ENCODE data around the gene VPS39. TPM values are rescaled to one million over a fixed set of nuclear protein-coding genes. Genes with fewer than 3 reads are reported as not detected.

Gene VPS39
- total RNA-seq, 1 donor from 2014 or later: 62.5 TPM

DNA sequence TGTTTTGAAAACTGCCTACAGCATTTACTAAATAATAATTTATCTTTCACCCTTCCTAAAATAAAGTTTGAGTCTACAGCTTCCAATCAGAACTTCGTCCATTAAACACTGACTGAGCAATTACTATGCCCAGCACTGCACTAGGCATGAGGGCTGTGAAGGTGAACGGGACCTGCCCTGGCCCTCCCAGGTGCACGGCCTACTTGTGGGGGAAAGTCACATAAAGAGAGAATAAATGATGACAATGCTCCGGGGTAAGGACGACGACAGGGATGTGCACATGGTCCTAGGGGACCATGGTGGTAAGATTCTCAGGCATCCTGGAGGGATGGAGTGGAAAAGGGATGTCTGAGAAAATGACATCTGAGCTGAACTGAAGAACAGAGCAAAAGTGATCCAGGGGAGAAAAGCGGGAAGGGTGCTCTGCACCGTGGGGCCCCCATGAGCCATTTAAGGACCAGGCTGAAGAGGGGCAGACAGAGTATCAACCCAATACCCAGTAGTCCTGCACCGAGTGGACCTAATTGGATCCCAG, 63.2 kb downstream of the VPS39 start:
- DNase-seq (ENCODE audit: low read depth): no peak

- DNase-seq (ENCODE audit: low read depth): no peak
Measured at GRCh38 chr15:42143866-42144625, 64.1 kb downstream of the VPS39 start.

DNA sequence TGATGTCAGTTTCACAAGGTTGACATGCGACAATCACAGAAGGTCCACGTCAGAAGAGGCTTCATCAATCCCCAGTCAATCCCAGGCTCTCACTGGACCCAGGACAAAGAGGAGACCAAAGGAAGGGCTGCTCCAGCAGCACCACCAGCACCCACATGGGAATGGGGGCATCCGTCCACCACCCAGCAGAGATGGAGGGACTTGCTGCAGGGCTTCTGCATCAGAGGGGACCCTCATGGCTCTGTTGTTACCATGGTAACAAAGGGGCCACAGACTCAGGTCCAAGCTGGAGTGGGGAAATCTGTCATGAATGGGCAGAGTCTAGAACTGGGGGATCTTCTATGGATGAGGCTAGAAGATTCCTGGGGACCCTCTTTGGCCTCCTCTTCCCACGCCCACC, 64.7 kb downstream of the VPS39 start:
- DNase-seq (ENCODE audit: low read depth): no peak

- DNase-seq (ENCODE audit: low read depth): no peak
Measured at GRCh38 chr15:42141795-42142667, 66.1 kb downstream of the VPS39 start.

DNA sequence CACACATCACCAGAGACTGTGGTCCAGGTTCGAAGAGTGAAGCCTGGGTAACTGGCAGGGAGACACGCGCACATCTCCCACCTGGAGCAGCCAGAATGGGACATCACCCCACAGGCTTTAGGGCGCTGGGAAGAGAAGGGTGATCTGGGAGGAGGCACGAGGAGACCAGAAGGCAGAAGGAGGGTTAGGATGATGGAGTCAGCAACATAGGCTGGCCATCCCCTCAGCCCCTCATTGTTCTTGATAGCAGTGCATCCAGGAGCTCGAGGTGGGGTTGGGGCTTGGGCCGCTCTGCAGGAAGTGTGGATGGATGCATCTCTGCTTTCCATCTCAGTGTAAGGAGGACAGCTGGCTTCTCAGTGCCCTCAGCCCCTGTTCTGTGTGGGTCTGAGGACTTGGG, 66.9 kb downstream of the VPS39 start:
- DNase-seq (ENCODE audit: low read depth): no peak

DNA sequence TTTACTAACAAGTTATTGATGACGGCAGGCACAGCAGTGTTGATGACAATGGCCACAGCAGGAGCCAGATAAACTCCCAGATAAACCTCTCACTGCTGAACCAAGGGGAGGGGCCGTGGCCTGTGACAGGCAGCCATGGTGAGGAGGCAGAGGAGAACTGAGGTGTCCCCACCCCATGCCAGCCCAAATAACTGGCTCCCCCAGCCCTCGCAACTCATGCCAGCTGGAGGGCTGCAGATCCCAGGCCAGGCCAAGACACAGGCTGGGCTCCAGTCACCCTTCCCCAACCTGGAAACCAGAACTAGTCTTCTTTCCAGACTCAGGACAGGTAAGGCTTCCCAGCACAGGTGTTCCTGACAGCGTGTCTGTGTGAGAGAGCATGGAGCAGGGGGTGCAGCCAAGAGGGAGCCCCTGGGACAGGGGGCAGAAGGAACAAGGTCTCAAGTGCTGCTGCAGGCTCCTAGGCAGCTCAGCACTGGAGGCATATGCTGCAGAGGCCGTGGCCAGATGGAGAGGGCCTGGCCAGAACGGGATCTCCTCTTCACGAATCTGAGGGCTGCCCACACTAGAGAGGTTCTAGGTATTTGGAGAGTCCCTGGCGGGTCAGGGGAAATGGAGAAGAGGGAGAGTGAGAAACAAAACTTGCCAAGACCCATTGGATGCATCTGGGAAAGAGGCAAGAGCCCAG, 67.6 kb downstream of the VPS39 start:
- no peak for DNase-seq (ENCODE audit: low read depth)

DNA sequence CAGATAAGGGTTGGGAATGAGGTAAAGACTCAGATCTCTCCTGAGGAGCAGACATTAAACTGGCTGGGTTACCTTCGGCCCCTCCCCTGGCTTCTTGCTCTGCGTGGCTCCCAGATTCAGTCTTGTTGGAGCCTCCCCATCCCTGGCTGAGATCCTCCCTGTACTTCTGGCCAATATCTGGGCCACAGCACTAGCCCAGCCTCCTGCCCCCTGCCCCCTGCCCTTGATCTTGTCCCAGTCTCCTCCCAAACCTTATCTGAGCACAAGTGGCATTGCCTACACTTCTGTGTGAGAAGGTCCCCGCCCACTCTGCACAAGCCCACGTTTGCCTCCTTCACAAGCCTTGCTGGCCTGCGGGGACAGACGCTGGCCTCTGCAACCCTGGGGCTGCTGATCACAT, 68.5 kb downstream of the VPS39 start:
- no peak for DNase-seq (ENCODE audit: low read depth)

GRCh38 chr15:42138968-42139386, 69.1 kb downstream of the VPS39 start:
- DNase-seq (ENCODE audit: low read depth): no peak

- DNase-seq (ENCODE audit: low read depth): no peak
Measured at GRCh38 chr15:42138411-42138810, 69.7 kb downstream of the VPS39 start.

GRCh38 chr15:42137461-42138261, 70.4 kb downstream of the VPS39 start:
- peak; percentile 44 for DNase-seq (ENCODE audit: low read depth)

- DNase-seq (ENCODE audit: low read depth): no peak
Measured at GRCh38 chr15:42136513-42136912, 71.6 kb downstream of the VPS39 start.

GRCh38 chr15:42135351-42135750, 72.8 kb downstream of the VPS39 start:
- no peak for DNase-seq (ENCODE audit: low read depth)

- DNase-seq (ENCODE audit: low read depth): peak; percentile 38
Measured at GRCh38 chr15:42134617-42135245, 73.4 kb downstream of the VPS39 start.

DNA sequence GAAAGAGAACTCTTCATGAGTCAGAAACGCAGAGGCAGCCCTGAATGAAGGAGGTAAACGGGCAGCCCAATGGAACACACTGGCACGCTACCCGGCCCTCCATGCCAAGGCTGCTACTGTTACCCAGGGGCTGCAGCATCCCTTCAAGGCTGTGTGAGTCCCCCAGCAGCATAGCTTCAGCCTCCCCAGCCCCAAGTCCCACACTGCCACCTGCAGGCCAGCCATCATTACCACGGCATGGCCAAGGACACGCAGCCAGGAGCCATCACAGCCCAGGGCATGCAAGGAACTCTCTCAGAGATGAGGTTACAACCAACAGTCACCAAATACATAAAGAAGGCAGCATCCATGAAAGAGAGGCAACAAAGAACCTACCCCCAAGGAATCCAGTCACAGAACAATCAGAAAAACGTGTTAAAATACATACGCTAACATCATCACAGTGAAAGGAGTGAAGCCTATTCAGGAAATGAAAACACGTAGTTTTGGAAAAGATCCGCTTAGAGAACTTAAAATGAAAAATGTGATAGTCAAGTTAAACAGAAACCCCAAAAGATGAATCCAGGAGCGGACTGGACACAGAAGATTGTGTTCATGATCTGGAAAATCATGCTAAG, 74.1 kb downstream of the VPS39 start:
- DNase-seq (ENCODE audit: low read depth): no peak

- DNase-seq (ENCODE audit: low read depth): no peak
Measured at GRCh38 chr15:42133356-42133755, 74.7 kb downstream of the VPS39 start.

DNA sequence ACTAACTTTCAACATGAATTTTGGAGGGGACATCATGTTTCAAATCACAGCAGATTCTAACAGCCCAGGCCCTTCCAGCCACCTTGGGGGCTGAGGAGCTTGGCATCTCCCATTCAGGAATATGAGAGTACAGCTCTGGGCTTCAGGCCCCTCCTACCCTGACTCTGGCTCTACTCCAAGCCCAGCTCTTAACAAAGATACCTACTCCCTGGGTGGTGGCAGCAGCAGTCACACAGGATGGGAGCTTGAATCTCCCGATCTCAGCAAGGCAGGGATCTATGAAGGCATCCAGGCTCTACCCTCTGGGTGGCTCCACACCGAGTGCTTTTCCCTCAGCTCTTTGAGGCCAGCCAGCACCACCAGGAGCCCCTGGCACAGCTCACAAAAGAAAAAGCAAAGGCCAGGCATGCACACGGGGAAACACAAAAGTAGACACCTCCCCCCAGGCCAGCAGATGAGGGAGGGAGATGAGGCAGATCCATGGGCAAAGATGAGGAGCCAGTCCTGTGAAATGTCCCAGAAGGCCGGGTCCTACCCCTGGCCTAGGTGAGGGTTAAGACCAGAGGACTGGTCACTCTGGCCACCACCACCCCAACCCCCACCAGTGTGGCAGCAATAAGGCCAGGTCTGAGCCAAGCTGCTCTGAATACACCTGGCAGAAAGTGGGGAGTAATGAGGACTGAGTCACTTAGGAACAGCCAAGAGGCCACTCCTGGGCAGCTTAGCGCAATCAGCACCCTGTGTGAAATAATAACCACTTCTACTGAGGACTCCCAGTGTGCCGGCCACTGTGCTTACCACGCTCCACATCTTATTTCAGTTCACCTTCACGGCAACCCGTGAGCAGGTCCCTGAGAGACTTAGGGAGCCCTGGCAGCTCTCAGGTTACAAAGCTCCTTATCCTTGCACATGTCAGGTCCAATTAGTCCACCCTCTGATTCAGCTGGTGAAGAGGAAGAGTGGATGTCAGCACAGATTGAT, 76.0 kb downstream of the VPS39 start:
- DNase-seq (ENCODE audit: low read depth): no peak

DNA sequence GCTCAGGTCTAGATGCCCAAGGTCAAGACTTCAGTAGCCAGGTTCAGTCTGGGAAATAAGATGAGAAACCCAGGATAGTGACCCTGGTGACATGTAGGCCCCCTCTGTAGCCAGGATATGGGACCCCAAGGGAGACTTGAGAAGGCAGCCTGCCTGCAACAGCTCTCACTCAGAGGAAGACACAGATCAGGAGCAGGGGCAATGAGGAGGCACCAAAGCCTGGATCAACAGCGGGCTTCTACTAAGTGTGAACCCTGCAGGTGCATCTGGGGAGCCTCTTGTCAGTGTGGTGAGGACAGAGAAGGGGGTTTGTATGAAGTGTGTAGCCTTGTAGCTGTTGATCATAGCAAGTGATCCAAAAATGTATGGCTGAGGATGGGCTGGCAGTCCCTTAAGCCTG, 77.1 kb downstream of the VPS39 start:
- no peak for DNase-seq (ENCODE audit: low read depth)

DNA sequence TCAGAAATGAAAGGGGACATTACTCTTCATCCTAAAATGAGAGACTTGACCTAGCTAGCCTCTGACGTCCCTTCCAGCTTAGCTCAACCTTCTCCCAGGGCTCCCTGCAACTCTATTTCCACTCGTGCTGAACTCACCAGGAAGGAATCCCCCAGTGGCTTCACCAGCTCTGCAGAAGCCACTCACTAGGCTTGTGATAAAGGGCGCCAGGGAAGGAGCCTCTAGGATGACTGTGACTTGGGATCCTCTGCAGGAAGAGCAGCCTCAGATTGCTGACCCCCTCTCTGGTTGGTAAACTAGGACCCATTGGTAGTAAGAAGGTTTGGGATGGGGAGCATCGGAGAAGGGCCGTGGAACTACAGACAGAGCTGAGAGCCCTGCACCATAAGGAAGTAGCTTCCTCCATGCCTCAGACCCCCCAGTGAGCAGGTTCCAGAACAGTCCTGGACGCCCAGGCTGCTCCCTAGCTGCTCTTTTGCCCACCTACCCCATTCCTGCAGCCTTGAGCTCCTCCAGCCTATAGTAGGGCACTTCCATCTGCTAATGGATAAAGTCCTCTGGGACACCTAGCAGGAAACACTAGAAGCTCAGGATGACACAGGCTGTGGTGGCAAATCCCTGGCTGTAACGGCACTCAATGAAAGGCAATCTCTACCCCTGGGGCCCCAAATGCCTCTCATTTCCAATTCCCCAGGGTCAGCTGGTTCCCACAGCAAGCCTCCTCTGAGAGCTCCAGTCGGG, 77.7 kb downstream of the VPS39 start:
- DNase-seq (ENCODE audit: low read depth): no peak

Measured in renal cortical epithelial cell (primary cell).